Posterior cingulate gyrus (tissue), 11 donors: Measurements from ENCODE around the gene ANXA6.

ENCODE experiments used
- DNase-seq, 10 donors: peaks; one replicate each; pipeline versions ENCODE4 v3.0.0 to v3.0.0-alpha.2; 2020 to 2021; ENCODE audit warnings: mixed read lengths in 3 of 10
- intact Hi-C: fragments of 100-400 bp; cut with DNase I; formaldehyde crosslinking; loops from one replicate; pipeline ENCODE4 v1.15.1; 2023

Gene ANXA6

DNA sequence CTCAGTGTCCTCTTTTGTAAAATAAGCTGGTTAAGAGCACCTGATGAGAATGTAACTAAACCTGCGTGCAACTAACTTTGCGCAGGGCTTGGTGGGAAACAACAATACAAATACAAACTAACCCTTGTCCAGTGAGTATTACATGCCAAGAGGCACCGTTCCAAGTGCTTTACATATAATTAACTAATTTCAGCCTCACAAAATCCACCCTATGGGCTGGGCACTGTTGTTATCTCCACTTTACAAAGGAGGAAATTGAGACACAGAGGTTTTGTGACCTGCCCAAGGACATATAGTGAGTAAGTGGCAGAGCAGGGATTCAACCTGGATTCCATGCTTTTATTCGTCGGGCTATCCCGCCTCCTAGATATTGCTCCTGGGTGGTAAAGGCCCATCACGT, 50.5 kb downstream of the ANXA6 start:
- peak in 1 of 10 donors; percentile 0 for DNase-seq
- intact Hi-C loops, result no loop called here

DNA sequence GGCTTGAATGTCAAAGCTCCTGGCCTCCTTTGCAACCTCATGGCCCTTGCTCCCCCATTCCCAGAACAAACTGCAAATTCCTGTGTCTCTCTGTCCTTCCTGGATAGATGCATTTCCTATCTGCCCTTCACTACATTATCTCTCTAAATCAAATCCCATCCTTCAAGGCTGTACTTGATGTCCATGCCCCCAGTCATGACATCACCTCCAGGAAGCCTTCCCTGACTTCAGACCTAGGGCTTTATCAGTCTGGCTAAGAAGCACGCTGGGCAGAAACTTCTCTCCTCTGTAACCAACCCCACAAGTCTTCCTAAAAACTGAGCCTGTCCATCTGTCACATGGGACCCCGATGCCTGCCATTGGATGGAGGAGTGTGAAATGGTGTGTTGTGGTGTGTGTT, 51.1 kb downstream of the ANXA6 start:
- intact Hi-C loops, result no loop called here
- DNase-seq, result no peak

DNA sequence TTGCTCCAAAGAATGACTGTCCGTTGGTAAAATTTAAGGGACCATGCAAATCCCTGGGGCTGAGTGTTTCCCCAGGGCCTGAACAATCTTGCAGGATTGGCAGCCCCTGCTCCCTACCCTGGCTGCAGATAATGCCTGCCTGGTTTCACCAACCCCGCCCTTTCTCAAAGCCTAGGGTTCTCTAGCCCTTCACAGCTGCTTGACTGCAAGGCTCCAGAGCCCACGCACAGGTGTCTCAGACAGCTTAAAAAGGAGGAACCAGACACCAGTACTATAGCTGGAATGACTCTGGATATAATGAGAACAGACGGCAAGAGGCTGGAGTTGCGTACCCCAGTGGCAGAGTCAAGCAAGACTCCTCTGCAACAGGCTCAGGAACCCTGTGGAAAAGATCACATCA, 51.5 kb downstream of the ANXA6 start:
- intact Hi-C loops, result no loop called here
- DNase-seq, result no peak

DNA sequence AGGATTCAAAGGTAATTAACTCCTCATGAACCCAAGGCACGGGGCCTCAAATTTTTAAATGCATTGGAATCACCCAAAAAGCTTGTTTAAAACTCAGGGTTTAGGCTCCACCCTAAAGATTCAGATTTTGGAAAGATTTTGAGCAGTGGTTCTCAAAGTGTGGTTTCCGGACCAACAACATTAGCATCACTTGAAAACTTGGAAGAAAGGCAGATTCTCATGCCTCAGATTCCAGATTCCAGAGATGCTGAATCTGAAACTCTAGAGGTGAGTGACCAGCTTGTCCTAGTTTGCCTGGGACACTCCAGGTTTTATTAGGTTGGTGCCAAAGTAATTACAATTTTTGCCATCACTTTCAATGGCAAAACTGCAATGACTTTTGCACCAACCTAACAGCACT, 52.0 kb downstream of the ANXA6 start:
- DNase-seq, result no peak
- intact Hi-C loops, result no loop called here

DNA sequence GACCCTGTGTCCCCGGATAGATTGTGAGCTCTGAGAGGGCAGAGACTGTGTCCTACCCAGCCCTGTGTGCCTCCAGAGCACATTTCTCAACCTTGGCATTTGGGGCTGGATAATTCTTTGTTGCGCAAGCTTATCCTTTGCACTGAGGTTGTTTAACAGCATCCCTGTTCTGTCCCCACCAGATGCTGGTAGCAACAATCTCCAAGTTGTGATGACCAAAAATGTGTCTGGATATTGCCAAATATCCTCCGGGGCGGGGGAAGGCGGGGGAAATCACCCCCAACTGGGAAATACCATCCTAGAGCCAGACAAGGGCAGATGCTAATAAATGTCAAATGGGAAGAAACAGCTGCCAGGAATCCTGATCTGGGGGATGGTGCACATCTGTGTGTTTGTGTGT, 52.8 kb downstream of the ANXA6 start:
- DNase-seq, result no peak
- intact Hi-C loops, result no loop called here

DNA sequence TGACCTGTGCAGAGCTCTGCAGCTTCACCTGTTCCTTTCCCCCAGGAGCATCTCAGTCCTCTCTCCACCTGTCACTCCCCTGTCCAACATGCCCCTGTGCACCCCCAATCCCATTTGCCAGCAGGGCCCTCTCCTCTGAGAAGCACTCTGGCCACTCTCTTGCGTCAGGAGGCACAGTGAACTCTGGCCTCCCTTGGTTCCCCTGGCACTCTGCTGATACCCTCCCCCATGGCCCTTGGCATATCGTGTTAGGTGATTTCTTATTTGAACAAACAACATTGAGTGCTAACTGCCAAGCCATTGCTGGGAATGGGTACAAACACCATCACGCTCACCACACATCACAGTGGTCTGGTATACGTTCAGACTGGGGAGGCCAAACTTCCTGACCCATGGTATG, 55.8 kb downstream of the ANXA6 start:
- intact Hi-C loops, result no loop called here
- no peak for DNase-seq

DNA sequence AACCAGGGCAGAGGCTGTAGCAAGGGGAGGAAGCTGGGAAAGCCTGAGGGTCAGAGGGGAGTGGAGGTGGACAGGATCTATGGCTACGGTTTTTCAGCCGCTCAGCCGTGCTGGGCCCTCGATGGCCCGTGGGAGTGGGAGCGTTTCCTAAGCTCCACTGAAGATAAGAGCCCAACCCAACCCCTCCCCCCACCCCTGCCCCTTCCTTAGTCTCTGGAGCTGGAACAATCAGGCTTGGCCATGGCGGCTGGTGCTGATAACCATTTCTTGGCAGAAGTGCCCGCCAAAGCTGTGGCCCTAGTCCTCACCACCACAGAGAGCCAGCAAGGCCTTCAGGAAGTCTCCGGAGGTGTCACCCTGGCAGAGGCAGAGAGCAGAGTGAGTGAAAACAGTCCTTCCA, 56.4 kb downstream of the ANXA6 start:
- intact Hi-C loops, result no loop called here
- no peak for DNase-seq

DNA sequence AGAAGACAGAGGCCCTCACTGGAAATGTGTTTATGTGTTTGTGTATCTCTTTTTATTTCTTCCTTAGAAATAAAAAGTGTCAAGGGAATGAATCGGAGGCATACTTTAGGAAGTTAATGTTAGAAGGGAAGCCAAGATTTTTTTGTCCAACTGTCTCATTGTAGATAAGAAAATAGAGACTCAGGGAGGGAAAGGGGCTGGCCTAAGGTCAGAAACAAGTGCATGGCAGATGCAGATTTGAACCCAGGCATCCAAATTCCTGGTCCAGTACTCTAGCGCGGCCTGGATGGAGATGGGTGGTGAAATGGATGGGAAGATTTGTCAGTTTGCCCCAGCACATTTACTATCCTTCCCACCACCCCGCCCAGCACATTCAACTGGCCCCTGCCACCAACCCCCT, 56.9 kb downstream of the ANXA6 start:
- intact Hi-C loops, result no loop called here
- no peak for DNase-seq

DNA sequence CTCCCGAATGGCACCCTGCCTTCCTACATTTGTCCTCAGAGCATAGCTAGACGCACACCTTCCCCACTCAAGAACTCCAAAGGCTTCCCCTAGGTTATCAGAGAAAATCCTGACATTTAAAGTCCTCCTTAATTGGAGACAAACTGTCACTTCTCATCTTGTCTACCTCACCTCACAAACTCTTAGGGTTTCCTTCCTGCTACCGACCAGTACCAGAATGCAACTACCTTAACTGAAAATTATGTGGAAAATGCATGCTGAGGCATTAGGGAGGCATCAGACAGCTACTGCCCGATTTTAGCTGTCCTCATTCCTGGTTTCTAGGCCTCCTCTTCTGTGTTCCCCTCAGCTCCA, 58.8 kb downstream of the ANXA6 start:
- intact Hi-C loops, result no loop called here
- no peak for DNase-seq

DNA sequence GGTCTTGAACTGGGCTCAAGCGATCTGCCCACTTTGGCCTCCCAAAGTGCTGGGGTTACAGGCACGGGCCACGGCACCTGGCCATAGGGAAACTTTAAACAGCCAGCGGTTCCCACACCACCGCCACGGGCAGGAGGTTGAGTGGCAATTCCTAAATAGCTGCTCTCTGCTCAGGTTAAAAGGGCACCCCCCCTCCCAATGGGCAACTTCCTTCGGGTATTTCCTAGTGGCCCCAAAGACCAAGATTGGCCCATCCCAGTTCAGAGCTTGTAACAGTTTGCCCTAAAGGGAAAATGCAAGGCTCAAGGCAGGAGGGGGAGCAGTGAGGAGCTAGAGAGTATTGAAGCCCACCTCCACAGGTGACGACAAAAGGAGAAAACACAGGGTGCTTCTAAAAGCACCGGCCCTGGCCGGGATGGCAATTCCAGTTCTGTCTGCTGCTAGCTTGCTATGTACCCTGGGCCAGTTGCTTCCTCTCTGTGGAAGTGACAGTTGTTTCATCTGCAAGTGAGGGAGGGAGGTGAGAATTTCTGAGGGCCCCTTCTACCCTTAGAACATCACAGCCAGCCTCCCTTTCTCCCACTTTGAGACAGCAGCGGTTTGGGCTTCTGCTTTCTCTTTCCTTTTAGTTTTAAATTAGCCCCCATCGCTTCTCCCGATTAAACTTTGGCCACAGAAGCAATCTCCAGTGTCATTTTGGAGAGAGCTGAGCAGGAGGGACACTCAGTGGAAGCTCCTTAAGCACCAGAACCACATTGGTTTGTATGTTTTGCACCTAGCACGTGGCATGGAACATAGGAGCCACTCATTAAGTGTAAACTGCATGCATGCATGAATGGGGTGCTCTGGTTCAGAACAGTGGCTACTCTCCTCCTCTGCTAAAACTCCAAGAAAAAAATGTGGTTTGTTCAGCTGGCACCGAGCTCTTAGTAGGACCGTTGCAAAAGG, 59.5 kb downstream of the ANXA6 start:
- intact Hi-C loops, result no loop called here
- no peak for DNase-seq

DNA sequence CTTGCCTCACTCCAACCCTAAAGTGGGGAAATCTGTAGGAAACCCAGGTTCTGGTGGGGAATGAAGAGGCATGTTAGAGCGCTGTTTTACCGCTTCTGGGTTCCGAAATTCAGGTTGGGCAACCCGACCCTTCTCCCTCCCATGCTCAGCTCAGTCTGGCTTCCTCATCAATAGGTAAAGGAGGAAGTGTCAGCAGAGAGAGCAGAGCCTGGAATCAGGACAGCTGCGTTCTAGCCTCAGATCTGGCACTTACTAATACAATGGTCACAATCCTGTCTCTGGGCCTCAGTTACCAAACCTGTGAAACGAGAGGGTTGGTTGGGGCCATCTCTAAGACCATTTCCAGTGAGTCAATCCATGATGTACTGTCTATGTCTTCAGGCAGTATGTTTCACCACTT, 60.5 kb downstream of the ANXA6 start:
- intact Hi-C loops, result no loop called here
- no peak for DNase-seq

DNA sequence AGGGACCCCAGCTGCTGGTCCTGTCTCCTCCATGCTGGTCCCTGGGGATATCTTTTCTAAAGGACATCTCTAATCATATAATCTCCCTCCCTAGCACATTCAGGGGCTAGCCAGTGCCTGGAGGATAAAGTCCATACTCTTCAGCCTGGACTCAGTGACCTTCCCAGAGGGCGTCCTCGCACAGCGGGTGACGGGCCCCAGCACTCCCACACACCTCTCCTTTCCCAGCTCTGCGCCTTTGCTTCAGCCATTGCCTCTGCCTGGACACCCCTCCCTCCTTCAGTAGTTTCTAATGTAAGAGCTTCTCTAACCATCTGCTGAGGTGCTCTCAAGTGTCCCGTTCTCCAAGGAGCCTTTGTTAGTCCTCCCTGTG, 61.6 kb downstream of the ANXA6 start:
- intact Hi-C loops, result no loop called here
- DNase-seq, result no peak

DNA sequence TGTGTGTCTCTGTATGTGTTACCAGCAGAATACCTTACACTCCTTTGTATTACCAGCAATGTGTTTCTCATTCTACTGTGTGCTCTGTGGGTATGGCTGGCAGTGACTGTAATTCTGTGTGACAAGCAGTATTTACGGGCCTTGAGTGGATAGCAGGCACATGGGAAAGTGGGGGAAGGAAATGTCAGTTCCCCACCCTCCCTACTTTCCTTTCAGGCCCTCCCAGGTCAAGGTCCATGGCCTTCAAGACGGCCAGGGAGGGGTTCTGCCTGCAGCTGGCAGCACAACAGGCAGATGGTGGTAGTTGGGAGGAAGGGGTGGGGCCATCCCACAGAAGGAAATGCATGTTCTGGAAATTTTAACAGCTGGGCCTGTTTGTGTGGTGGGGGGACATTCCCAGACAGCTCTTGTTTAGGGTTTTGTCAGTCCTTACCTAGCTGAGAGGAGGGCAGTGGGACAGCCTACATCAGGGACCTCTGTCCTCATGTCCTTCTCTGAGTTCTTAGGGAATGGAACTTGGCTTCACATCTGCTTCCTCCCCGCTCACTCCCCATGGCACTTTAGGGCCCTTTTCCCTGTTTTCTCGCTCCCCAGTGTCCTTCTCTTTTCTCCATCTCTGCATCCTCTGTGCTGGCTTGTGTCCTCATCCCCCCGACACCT, 62.1 kb downstream of the ANXA6 start:
- DNase-seq, result peak in 1 of 10 donors; percentile 15

DNA sequence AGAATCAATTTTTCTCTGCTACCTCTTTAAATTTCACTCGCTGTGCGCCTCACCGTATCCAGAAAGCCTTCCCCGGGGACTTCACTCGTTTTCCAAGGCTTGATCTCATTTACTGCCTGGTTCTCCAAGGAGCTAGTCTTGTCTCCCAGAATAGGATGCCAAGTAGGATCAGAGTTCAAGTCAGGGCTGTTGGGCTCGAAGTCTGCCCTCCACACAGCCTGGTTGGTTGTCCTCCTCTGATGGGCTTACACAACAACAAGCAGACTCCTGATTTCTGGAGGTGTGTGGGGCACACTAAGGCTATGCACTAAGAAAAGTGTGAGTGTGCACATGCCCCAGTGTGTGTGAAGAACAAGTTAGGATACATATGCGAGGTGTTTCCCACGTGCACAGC, 62.7 kb downstream of the ANXA6 start:
- intact Hi-C loops, result no loop called here
- DNase-seq, result no peak

More for the DNA sequence above, 62.1 kb downstream of the ANXA6 start:
- intact Hi-C loops, result no loop called here

DNA sequence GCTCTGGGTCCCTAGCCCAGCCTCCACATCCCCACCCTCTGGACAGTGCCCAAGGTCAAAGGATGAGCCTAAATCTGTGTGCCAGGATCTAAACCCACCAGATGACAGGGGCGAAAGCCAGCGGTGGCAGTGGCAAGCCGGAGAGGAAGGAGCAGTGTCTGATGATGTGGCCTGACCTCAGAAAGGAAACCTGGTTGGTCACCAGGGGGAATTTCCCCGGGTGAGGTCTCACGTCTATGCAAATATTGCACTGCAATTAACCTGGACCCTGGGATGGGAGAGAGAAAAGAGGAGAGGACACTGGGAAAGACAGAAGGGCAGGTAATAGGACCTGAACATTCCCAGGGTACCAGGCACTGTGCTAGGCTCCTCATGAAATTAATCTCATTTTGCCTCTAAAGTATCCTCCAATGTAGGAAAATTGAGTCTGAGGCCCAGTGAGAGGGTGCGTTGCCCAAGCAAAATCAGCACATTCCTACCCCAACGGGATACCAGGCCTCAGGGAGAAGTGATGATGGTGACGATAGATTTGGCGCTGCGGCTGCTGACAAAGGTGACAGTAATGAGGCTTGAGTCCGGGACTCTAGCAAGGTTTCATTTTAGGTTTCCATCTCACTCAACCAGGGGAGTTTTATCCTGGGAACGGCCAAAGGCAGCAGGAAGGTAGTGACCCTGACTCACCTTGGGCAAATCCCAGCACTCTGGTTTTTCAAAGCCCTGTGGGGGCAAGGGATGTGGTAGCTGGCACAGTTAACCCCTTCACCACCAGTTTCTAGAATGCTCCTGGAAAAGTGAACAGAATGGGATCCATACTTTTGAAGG, 63.3 kb downstream of the ANXA6 start:
- peak in 1 of 10 donors; percentile 27 for DNase-seq
- intact Hi-C loops, result no loop called here

DNA sequence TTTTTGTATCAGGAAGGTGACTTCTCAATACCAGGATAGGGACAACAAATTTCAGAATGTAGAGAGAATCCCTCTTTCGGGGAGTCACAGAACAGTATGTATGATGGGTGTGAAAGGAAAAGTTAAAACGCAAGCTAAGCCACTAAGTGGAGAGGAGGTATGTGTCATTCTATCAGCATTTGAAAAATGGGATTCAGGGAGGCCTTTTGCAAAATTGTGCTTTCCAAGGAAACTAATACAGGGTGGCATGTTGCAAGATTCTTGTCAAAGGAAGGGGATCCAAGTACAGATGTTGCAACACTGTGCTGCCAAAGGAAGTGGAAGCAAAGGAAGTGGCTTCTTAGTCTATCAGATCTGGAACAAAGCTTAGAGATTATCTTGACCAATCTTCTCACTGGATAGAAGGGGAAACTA, 64.1 kb downstream of the ANXA6 start:
- DNase-seq, result no peak
- intact Hi-C loops, result no loop called here

DNA sequence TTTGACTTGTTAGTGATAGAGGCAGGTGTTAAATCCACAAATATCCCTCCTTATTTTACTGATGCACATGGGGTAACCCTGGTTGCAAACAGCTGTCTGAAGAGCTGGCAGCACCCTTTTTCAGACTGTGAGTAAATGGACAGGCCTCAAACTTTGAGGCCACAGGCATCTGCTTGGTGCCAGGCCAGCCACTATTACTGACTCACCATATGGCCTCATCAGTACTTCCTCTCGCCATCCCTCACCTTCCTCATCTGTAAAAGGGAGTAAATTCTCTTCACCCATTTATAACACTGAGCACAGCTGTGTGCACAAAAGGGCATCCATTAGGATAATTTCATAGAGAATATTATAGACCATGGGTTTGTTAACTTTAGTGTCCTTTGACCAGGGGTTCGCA, 64.8 kb downstream of the ANXA6 start:
- DNase-seq, result peak in 1 of 10 donors; percentile 36
- intact Hi-C loops, result no loop called here

DNA sequence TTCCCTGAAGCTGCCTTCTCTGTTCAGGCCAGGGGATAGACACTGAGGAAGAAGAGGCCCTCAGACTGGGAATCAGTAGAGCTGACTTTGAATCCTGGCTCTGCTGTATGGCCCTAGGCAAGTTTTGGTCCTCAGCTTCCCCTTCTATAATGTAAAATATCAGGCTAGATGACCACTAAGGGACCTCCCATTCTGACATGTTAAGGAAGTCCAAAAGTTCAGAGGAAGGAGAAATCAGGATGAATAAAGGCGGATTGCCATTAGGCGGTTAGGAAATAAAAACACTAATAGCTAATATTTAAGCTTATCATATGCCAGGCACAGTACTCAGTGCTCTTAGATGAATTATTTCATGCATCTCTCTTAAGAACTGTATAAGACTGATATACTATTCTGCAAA, 67.9 kb downstream of the ANXA6 start:
- DNase-seq, result no peak
- intact Hi-C loops, result no loop called here

DNA sequence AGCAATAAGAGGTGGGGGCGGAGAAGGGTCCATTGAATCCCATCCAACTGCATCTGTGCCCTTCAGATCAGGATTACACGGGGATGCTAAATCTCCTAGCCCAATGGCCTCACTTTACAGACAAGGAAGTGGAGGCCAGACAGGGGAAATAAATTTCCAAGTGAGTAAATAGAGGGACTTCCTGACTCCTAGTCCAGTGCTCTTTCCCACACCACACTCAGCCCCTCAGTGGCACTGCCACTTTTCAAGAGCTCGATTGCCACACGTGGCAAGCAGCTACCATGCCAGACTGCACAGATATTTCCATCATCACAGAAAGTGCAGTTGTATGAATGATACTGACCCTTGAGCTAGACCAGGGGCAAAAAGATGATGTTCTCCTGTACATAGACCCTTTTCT, 68.6 kb downstream of the ANXA6 start:
- intact Hi-C loops, result no loop called here
- no peak for DNase-seq

DNA sequence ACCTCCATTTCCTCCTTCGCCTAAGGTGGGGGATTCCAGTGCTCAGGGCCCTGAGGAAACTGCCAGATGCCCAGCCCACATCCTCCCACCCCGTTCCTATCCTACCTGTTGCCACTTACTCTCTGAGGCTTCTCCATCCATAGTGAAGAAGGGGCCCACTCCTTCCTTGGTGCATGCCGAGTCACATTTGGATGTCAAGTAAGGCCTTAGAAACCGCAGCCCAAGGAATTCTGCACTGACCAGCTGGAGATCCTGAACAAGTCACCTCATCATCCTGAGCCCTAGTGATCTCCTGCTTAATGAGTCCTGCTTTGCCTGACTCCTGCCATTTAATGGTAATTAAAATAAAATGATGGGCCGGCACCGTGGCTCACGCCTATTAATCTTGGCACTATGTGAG, 70.1 kb downstream of the ANXA6 start:
- intact Hi-C loops, result no loop called here
- DNase-seq, result no peak

DNA sequence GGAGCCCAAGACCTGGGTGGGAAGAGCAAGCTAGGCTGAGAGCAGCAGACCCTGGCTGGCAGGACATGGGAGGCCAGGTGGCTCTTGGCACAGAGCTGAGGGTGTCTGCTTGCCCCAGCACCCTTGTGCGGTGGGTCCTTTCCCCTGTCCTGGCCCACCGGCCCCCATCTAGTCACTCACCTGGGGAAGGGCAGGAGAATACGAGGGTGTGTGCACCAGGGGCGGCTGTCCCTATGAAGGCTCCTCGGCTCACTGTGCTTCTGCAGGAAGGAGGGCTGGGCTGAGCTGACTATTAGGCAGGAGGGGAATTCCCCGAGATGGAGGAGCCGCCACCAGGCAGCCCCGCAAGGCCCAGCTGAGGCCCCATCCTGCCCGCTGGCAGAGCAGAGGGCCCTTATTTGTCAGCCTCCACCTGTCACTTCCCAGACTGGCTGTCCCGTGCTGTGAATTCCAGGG, 70.6 kb downstream of the ANXA6 start:
- peak in 1 of 10 donors; percentile 45 for DNase-seq
- intact Hi-C loops, result no loop called here
